SK-N-SH (cell line): ENCODE results near the gene FAM168A. TPM values are rescaled to one million over a fixed set of nuclear protein-coding genes. Genes with fewer than 3 reads are reported as not detected.

Experiments
- CTCF ChIA-PET: fragments of 300-600, 350-600 bp; formaldehyde crosslinking; extraction: SDS; loops from one replicate; lab custom pipeline; 2021; lab: Yijun Ruan, JAX
- POLR2A ChIA-PET: fragments of 350-600 bp; sonication (Branson Sonifier 250); formaldehyde crosslinking; extraction: SDS; loops from one replicate; lab custom pipeline; 2020; ENCODE audit warnings: antibody characterized with exemption, inconsistent platforms; lab: Yijun Ruan, JAX
- DNase-seq: peaks from one replicate; pipeline ENCODE4 v3.0.0; 2012
- H2AFZ ChIP-seq: fragments of 200-600 bp; sonication (generic); 2 replicates; pipeline ENCODE4 v1.8.1; 2016; ENCODE audit warnings: antibody characterized with exemption, mild to moderate bottlenecking, low read depth
- H3F3A ChIP-seq: fragments of 200-600 bp; sonication (generic); replicated peaks from 2 replicates; pipeline ENCODE3; 2016; ENCODE audit warnings: antibody characterized with exemption, mild to moderate bottlenecking; ENCODE audit not compliant: insufficient read depth
- H3K27ac ChIP-seq, 2 experiments: fragments of 200-500 bp in 1 of 2; fragments of 200-600 bp in 1 of 2; sonication (Bioruptor generic) in 1 of 2; sonication (generic), shearing (Covaris generic) in 1 of 2; 2 replicates each; pipeline versions ENCODE4 v1.5.1 to v1.6.1; 2014 to 2016; ENCODE audit warnings: low read depth in 2 of 2, inconsistent platforms in 1 of 2, low read length in 1 of 2, mild to moderate bottlenecking in 1 of 2, mixed read lengths in 1 of 2
- H3K27me3 ChIP-seq: fragments of 200-600 bp; sonication (generic), shearing (Covaris generic); 2 replicates; pipeline ENCODE4 v1.6.1; 2016; ENCODE audit warnings: mixed run types; ENCODE audit not compliant: insufficient read depth
- H3K36me3 ChIP-seq, 2 experiments: fragments of 200-500 bp in 1 of 2; fragments of 200-600 bp in 1 of 2; sonication (Bioruptor generic) in 1 of 2; sonication (generic) in 1 of 2; replicated peaks in 1 of 2; 2 replicates each; pipeline versions ENCODE3 to v1.5.1; 2014 to 2016; ENCODE audit warnings: low read length in 1 of 2, mild to moderate bottlenecking in 1 of 2; ENCODE audit not compliant: insufficient read depth in 2 of 2, control insufficient read depth in 1 of 2
- H3K4me1 ChIP-seq, 2 experiments: fragments of 200-500 bp in 1 of 2; fragments of 200-600 bp in 1 of 2; sonication (Bioruptor generic) in 1 of 2; sonication (generic), shearing (Covaris generic) in 1 of 2; 2 replicates each; pipeline versions ENCODE4 v1.5.1 to v1.6.1; 2014 to 2016; ENCODE audit warnings: low read depth in 1 of 2, low read length in 1 of 2, mixed run types in 1 of 2; ENCODE audit not compliant: insufficient read depth in 2 of 2, control insufficient read depth in 1 of 2
- H3K4me2 ChIP-seq: fragments of 200-600 bp; sonication (generic), shearing (Covaris generic); 2 replicates; pipeline ENCODE4 v1.6.1; 2017; ENCODE audit warnings: mixed run types
- H3K4me3 ChIP-seq, 2 experiments: fragments of 200-500 bp in 1 of 2; fragments of 200-600 bp in 1 of 2; sonication (Bioruptor generic) in 1 of 2; sonication (generic), shearing (Covaris generic) in 1 of 2; 2 replicates each; pipeline versions ENCODE4 v1.5.1 to v1.8.1; 2014 to 2016; ENCODE audit warnings: low read depth in 2 of 2, inconsistent platforms in 1 of 2, low read length in 1 of 2, mild to moderate bottlenecking in 1 of 2, mixed read lengths in 1 of 2, moderate library complexity in 1 of 2
- H3K79me2 ChIP-seq: fragments of 200-600 bp; sonication (generic); 2 replicates; pipeline ENCODE4 v1.8.1; 2017; ENCODE audit warnings: mild to moderate bottlenecking; ENCODE audit not compliant: insufficient read depth
- H3K9ac ChIP-seq: fragments of 200-600 bp; sonication (generic); 2 replicates; pipeline ENCODE4 v1.6.1; 2017; ENCODE audit warnings: mixed run types
- H3K9me2 ChIP-seq: fragments of 200-600 bp; sonication (generic); 2 replicates; pipeline ENCODE4 v1.6.1; 2017; ENCODE audit warnings: mixed run types
- H3K9me3 ChIP-seq: fragments of 200-600 bp; sonication (generic); 2 replicates; pipeline ENCODE4 v1.6.1; 2017; ENCODE audit warnings: mixed run types, mild to moderate bottlenecking, moderate library complexity
- H4K20me1 ChIP-seq: fragments of 200-600 bp; sonication (generic); 2 replicates; pipeline ENCODE4 v1.6.1; 2017; ENCODE audit warnings: mild to moderate bottlenecking, mixed run types; ENCODE audit not compliant: insufficient read depth
- CHD2 ChIP-seq: fragments of 150-350 bp; IDR thresholded peaks from 2 replicates; pipeline ENCODE4 v1.6.1; 2018; ENCODE audit warnings: low read length; ENCODE audit not compliant: partially characterized antibody
- ELF1 ChIP-seq: IDR thresholded peaks from 2 replicates; pipeline ENCODE4 v1.4.0; 2012
- EP300 ChIP-seq, 2 experiments: IDR thresholded peaks; 2 replicates each; pipeline versions ENCODE4 v1.4.0 to v1.6.1; 2012; ENCODE audit warnings: borderline replicate concordance in 1 of 2, low read depth in 1 of 2, low read length in 1 of 2
- GABPA ChIP-seq: IDR thresholded peaks from 2 replicates; pipeline ENCODE4 v1.4.0; 2012; ENCODE audit warnings: low read depth, mild to moderate bottlenecking
- MEF2A ChIP-seq: IDR thresholded peaks from 2 replicates; pipeline ENCODE4 v1.4.0; 2012; ENCODE audit warnings: low read depth, borderline replicate concordance
- NFIC ChIP-seq: IDR thresholded peaks from 2 replicates; pipeline ENCODE4 v1.4.0; 2012; ENCODE audit warnings: borderline replicate concordance
- NRF1 ChIP-seq: IDR thresholded peaks from 2 replicates; pipeline ENCODE4 v1.6.1; 2012; ENCODE audit warnings: low read depth, mild to moderate bottlenecking, low read length
- RAD21 ChIP-seq: IDR thresholded peaks from 2 replicates; pipeline ENCODE4 v1.6.1; 2012; ENCODE audit warnings: mild to moderate bottlenecking, low read length
- RFX5 ChIP-seq: IDR thresholded peaks from 2 replicates; pipeline ENCODE4 v1.6.1; 2012; ENCODE audit warnings: mild to moderate bottlenecking, improper control_type of control experiment, low read length
- RXRA ChIP-seq: IDR thresholded peaks from 2 replicates; pipeline ENCODE4 v1.4.0; 2012; ENCODE audit warnings: low read depth, mild to moderate bottlenecking, borderline replicate concordance
- TCF12 ChIP-seq: IDR thresholded peaks from 2 replicates; pipeline ENCODE4 v1.4.0; 2012
- YY1 ChIP-seq: IDR thresholded peaks from 2 replicates; pipeline ENCODE4 v1.4.0; 2012; ENCODE audit warnings: low read depth, mild to moderate bottlenecking
- WGBS: methylation state at CpG from one replicate; pipeline ENCODE4 v1.1.6; 2017; ENCODE audit warnings: low lambda C conversion rate; 5-methylcytosine and 5-hydroxymethylcytosine counted together
- polyA plus RNA-seq, 3 experiments: library from polyadenylated mRNA; depleted of rRNA; stranded (reverse); fragments of >200 nt; gene quantifications; 2 replicates each; pipeline ENCODE4 v1.2.3, GENCODE V29; 2012
- TF ChIP-seq, protein P1 (sequence below): IDR thresholded peaks from 2 replicates; pipeline ENCODE4 v1.4.0; 2012; ENCODE audit warnings: low read depth
- TF ChIP-seq, protein P2 (sequence below): fragments of 200-600 bp; sonication (generic); IDR thresholded peaks from 2 replicates; pipeline ENCODE4 v1.6.1; 2017; ENCODE audit warnings: antibody characterized with exemption, mild to moderate bottlenecking, moderate library complexity
- TF ChIP-seq, protein P3 (sequence below): IDR thresholded peaks from 2 replicates; pipeline ENCODE4 v1.6.1; 2012; ENCODE audit warnings: mild to moderate bottlenecking, low read depth, low read length, moderate library complexity
- TF ChIP-seq, protein P4 (sequence below): IDR thresholded peaks from 2 replicates; pipeline ENCODE4 v1.4.0; 2012; ENCODE audit warnings: low read depth, borderline replicate concordance

The FAM168A gene
- polyA plus RNA-seq, 1 of the 3 experiments (the other 2 are of a cell fraction) = 17.8 TPM

DNA sequence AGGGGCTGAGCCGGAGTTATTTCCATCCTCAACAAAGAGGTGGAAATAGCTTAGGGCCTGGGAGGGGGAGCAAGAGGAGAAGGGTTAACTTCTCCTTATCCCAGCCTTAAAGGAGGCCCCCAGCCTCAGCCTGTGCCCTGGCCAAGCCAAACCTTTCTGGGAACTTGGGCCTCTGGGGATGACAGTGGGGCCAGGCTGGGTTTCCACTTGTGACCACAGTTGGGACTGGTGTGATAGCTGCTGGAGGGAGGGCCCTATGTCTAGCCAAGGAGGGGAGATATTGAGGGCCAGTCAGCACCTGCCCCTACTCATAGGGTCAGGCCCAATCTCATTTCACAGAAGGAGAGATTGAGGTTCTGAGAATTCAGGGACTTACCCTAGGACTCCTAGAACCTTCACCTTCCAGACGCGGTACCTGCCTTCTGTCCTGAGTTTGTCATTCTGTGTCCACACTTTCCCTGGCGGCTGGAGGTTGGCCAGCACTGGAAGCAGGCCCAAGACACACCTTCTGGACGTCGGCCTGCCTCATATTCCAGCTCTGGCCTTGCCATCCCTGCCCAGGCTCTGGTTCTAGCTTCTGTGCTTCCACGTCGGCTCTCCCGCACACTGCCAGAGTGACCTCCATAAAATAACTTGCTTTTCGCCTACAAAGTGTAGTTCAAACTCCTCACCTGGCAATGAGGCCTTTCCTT, 218.6 kb downstream of the FAM168A start:
- ChIA-PET POLR2A (no interaction called here), CTCF (interaction anchor here (0.8 to 22.4 kb wide), 6 partner anchors 9 to 282 kb away, joined by 3 to 313 read pairs (median 3); no protein-coding TSS in a partner anchor)
- Histone ChIP-seq H3K4me3 (no peak overlapping the region), H3K79me2 (peaks cover 53% of the 10 kb centered on the region), H3K27ac (no peak overlapping the region), H3K4me2 (no peak overlapping the region), H3K9me2 (no peaks in the 10 kb centered on the region), H3K27me3 (no peaks in the 10 kb centered on the region), H4K20me1 (peaks cover 19% of the 10 kb centered on the region; the same call in 1 of the 2 replicates), H3K4me1 (peaks cover 7 to 22% of the 10 kb centered on the region in 2 experiments; a peak in 2 of 4 replicates), H2AFZ (no peak overlapping the region), H3K9ac (no peak overlapping the region), H3F3A (no peaks in the 10 kb centered on the region), H3K9me3 (no peaks in the 10 kb centered on the region), H3K36me3 (no peaks in the 10 kb centered on the region)
- WGBS = 94% methylated on average over 8 of the region's 10 CpGs
- TF ChIP-seq, protein P1, sequence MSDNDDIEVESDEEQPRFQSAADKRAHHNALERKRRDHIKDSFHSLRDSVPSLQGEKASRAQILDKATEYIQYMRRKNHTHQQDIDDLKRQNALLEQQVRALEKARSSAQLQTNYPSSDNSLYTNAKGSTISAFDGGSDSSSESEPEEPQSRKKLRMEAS = no peak
- TF ChIP-seq MEF2A (no peak), RAD21 (no peak), TCF12 (no peak), GABPA (no peak), NFIC (no peak), YY1 (no peak), ELF1 (no peak), RFX5 (no peak), RXRA (no peak), NRF1 (no peak), CHD2 (no peak), EP300 (IDR thresholded peaks at IDR 0.05; ENCODE audit: borderline replicate concordance in 1 of 2, low read depth in 1 of 2, low read length in 1 of 2) (no peak)
- TF ChIP-seq, protein P2, sequence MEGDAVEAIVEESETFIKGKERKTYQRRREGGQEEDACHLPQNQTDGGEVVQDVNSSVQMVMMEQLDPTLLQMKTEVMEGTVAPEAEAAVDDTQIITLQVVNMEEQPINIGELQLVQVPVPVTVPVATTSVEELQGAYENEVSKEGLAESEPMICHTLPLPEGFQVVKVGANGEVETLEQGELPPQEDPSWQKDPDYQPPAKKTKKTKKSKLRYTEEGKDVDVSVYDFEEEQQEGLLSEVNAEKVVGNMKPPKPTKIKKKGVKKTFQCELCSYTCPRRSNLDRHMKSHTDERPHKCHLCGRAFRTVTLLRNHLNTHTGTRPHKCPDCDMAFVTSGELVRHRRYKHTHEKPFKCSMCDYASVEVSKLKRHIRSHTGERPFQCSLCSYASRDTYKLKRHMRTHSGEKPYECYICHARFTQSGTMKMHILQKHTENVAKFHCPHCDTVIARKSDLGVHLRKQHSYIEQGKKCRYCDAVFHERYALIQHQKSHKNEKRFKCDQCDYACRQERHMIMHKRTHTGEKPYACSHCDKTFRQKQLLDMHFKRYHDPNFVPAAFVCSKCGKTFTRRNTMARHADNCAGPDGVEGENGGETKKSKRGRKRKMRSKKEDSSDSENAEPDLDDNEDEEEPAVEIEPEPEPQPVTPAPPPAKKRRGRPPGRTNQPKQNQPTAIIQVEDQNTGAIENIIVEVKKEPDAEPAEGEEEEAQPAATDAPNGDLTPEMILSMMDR = no peak
- TF ChIP-seq, protein P3, sequence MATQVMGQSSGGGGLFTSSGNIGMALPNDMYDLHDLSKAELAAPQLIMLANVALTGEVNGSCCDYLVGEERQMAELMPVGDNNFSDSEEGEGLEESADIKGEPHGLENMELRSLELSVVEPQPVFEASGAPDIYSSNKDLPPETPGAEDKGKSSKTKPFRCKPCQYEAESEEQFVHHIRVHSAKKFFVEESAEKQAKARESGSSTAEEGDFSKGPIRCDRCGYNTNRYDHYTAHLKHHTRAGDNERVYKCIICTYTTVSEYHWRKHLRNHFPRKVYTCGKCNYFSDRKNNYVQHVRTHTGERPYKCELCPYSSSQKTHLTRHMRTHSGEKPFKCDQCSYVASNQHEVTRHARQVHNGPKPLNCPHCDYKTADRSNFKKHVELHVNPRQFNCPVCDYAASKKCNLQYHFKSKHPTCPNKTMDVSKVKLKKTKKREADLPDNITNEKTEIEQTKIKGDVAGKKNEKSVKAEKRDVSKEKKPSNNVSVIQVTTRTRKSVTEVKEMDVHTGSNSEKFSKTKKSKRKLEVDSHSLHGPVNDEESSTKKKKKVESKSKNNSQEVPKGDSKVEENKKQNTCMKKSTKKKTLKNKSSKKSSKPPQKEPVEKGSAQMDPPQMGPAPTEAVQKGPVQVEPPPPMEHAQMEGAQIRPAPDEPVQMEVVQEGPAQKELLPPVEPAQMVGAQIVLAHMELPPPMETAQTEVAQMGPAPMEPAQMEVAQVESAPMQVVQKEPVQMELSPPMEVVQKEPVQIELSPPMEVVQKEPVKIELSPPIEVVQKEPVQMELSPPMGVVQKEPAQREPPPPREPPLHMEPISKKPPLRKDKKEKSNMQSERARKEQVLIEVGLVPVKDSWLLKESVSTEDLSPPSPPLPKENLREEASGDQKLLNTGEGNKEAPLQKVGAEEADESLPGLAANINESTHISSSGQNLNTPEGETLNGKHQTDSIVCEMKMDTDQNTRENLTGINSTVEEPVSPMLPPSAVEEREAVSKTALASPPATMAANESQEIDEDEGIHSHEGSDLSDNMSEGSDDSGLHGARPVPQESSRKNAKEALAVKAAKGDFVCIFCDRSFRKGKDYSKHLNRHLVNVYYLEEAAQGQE = no peak
- TF ChIP-seq, protein P4, sequence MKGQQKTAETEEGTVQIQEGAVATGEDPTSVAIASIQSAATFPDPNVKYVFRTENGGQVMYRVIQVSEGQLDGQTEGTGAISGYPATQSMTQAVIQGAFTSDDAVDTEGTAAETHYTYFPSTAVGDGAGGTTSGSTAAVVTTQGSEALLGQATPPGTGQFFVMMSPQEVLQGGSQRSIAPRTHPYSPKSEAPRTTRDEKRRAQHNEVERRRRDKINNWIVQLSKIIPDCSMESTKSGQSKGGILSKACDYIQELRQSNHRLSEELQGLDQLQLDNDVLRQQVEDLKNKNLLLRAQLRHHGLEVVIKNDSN = no peak
- no peak for DNase-seq
